ENCODE measurements around the gene POLG. TPM values are rescaled to one million over a fixed set of nuclear protein-coding genes. Genes with fewer than 3 reads are reported as not detected.

Gene POLG
- polyA plus RNA-seq, 1 experiment: 17.6 TPM

DNA sequence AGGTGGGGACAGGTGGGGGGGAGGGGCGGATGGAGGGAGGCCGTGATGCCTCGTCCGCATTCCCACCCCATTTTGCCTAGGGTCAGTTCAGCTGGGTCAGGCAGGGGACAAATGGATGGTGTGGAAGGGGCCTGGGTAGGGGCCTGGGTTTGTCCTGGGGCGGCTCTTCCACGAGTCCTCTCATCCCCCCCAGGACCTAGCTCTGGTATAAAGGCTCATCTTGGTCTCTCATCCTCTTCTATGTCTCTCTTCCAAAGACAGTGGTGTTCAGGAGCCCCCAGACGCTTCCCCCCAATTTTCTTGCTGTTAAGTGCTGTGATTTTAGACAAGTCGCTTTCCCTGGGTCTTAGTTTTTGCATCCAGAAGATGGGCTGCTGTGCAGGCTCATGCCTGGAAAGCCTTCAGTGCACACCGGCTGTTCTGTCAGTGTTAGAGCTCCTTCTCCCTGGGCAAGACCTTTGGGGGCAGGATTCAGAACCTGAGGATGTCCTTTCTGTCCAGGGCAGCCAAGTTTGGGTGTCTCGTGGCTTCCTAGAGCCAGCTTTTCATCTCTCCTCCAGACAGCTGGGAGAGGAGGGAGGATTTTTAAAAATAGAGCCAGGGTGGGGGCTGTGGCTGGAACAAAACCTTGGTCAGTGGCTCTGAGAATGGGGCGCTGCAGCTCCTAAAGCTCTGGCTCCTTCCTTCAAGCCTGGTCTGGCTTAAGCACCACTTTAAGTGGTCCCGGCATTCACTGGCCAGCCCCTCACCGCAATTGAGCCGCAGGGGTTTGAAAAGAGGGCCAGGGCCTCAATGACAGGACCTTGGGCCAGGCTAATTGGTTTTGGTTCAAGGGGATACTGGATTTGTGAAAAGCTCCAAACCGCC, 37.7 kb upstream of the POLG start:
- no peaks in the 10 kb centered on the region for H3K36me3 ChIP-seq (ENCODE audit: control insufficient read depth, insufficient read depth, low read length)
- H3K27me3 ChIP-seq (ENCODE audit: control insufficient read depth, insufficient read depth, low read length): peaks cover 83% of the 10 kb centered on the region
- TF ChIP-seq, protein P1, sequence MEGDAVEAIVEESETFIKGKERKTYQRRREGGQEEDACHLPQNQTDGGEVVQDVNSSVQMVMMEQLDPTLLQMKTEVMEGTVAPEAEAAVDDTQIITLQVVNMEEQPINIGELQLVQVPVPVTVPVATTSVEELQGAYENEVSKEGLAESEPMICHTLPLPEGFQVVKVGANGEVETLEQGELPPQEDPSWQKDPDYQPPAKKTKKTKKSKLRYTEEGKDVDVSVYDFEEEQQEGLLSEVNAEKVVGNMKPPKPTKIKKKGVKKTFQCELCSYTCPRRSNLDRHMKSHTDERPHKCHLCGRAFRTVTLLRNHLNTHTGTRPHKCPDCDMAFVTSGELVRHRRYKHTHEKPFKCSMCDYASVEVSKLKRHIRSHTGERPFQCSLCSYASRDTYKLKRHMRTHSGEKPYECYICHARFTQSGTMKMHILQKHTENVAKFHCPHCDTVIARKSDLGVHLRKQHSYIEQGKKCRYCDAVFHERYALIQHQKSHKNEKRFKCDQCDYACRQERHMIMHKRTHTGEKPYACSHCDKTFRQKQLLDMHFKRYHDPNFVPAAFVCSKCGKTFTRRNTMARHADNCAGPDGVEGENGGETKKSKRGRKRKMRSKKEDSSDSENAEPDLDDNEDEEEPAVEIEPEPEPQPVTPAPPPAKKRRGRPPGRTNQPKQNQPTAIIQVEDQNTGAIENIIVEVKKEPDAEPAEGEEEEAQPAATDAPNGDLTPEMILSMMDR (IDR thresholded peaks at IDR 0.05; ENCODE audit: insufficient read depth, low read depth, low read length): no peak
- H3K4me3 ChIP-seq (ENCODE audit: low read depth, low read length): no peak overlapping the region
- DNase-seq (ENCODE audit: low read depth): no peak
- ChIA-PET POLR2A (no interaction called here), CTCF (interaction anchor here (1.4 to 6.2 kb wide), 3 partner anchors 13 to 58 kb away, joined by 3 to 68 read pairs (median 5); no protein-coding TSS in a partner anchor)

DNA sequence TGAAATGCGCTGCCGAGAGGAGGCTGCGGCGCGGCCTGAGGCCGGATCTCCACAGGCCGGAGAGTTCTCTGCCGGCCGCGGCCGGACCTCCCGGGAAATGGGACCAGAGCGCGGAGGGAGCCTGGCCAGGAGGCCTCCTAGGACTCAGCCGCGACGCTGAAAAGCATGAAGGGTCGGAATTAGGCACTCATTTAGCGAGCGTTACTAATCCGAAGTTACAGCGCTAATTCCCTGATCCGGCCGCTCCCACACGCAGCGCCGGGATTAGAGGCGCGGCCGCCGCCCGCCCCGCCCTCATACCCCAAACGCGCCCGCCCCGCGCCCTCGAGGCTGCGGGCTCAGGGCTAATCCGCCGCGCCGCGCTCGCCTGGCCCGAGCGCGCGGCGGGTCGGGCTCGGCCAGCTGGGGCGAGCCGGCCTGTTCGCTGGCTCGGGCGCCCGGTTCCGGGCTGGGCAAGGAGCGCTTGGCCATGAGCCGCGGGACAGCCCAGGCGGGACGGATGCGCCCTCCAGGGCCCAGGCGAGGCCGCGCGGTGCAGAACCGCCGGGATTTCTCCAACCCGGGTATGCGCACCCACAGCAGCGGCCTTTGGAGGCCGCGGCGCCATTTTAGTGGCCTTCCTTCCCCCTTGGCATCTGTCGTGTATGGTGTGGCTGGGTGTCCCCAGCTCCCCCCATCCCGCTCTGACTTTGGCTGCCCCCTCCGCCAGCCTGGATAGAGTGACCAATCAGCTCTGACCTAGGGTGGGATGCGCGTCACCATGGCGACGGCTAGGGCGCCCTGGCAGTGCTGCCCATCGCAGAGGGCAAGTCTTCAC, 36.8 kb upstream of the POLG start:
- H3K27me3 ChIP-seq (ENCODE audit: control insufficient read depth, insufficient read depth, low read length): peaks cover 84% of the 10 kb centered on the region
- H3K4me3 ChIP-seq (ENCODE audit: low read depth, low read length): no peak overlapping the region
- POLR2A ChIA-PET: no interaction called here
- CTCF ChIA-PET: interaction anchor here (1.4 to 6.2 kb wide), 3 partner anchors 12 to 59 kb away, joined by 3 to 68 read pairs (median 5); no protein-coding TSS in a partner anchor
- no peak for DNase-seq (ENCODE audit: low read depth)
- TF ChIP-seq, protein P1 (IDR thresholded peaks at IDR 0.05; ENCODE audit: insufficient read depth, low read depth, low read length): no peak
- no peaks in the 10 kb centered on the region for H3K36me3 ChIP-seq (ENCODE audit: control insufficient read depth, insufficient read depth, low read length)

GRCh38 chr15:89370978-89371227, 36.3 kb upstream of the POLG start:
- Histone ChIP-seq H3K27me3 (ENCODE audit: control insufficient read depth, insufficient read depth, low read length) (peaks cover 86% of the 10 kb centered on the region), H3K4me3 (ENCODE audit: low read depth, low read length) (no peak overlapping the region), H3K36me3 (ENCODE audit: control insufficient read depth, insufficient read depth, low read length) (no peaks in the 10 kb centered on the region)
- POLR2A ChIA-PET: no interaction called here
- CTCF ChIA-PET: interaction anchor here (6.2 kb wide), 1 partner anchor 12 kb away, joined by 68 read pairs; no protein-coding TSS in a partner anchor
- TF ChIP-seq, protein P1 (IDR thresholded peaks at IDR 0.05; ENCODE audit: insufficient read depth, low read depth, low read length): no peak
- DNase-seq (ENCODE audit: low read depth): no peak

GRCh38 chr15:89370120-89370977, 35.7 kb upstream of the POLG start:
- Histone ChIP-seq H3K27me3 (ENCODE audit: control insufficient read depth, insufficient read depth, low read length) (peaks cover 84% of the 10 kb centered on the region), H3K36me3 (ENCODE audit: control insufficient read depth, insufficient read depth, low read length) (no peaks in the 10 kb centered on the region), H3K4me3 (ENCODE audit: low read depth, low read length) (no peak overlapping the region)
- CTCF ChIA-PET: interaction anchor here (0.6 to 6.2 kb wide), 2 partner anchors 11 to 145 kb away, joined by 3 to 68 read pairs; no protein-coding TSS in a partner anchor
- TF ChIP-seq, protein P1 (IDR thresholded peaks at IDR 0.05; ENCODE audit: insufficient read depth, low read depth, low read length): no peak
- POLR2A ChIA-PET: no interaction called here
- no peak for DNase-seq (ENCODE audit: low read depth)
